Central memory CD4-positive, alpha-beta T cell (primary cell): ENCODE results near the gene GSG1L2.

Source experiments
- DNase-seq: peaks from one replicate; pipeline ENCODE4 v3.0.0; 2022

Gene GSG1L2

GRCh38 chr17:9824797-9825338 lies 3.0 kb upstream of the GSG1L2 start:
- DNase-seq, result no peak

- DNase-seq, result no peak
These were observed 2.2 kb upstream of the GSG1L2 start for GRCh38 chr17:9824094-9824493.

- DNase-seq, result no peak
These were observed 1.4 kb downstream of the GSG1L2 start for GRCh38 chr17:9820448-9820847.

- no peak for DNase-seq
These were observed 3.1 kb downstream of the GSG1L2 start for GRCh38 chr17:9818760-9819159.

- DNase-seq, result no peak
These were observed 4.8 kb downstream of the GSG1L2 start for GRCh38 chr17:9817086-9817485.

GRCh38 chr17:9816472-9816871 lies 5.4 kb downstream of the GSG1L2 start:
- DNase-seq, result no peak

- no peak for DNase-seq
These were observed 7.4 kb downstream of the GSG1L2 start for GRCh38 chr17:9814337-9814945.

GRCh38 chr17:9813166-9813565 lies 8.7 kb downstream of the GSG1L2 start:
- DNase-seq, result no peak

GRCh38 chr17:9811537-9811936 lies 10.3 kb downstream of the GSG1L2 start:
- no peak for DNase-seq

- no peak for DNase-seq
These were observed 10.8 kb downstream of the GSG1L2 start for GRCh38 chr17:9811086-9811485.

- DNase-seq, result no peak
These were observed 11.6 kb downstream of the GSG1L2 start for GRCh38 chr17:9810100-9810949.

- no peak for DNase-seq
These were observed 12.5 kb downstream of the GSG1L2 start for GRCh38 chr17:9809409-9809808.

GRCh38 chr17:9806699-9807098 lies 15.2 kb downstream of the GSG1L2 start:
- DNase-seq, result no peak

GRCh38 chr17:9805769-9806168 lies 16.1 kb downstream of the GSG1L2 start:
- DNase-seq, result no peak

- DNase-seq, result no peak
These were observed 19.2 kb downstream of the GSG1L2 start for GRCh38 chr17:9802697-9803096.

- DNase-seq, result no peak
These were observed 19.6 kb downstream of the GSG1L2 start for GRCh38 chr17:9802294-9802693.

- DNase-seq, result no peak
These were observed 20.4 kb downstream of the GSG1L2 start for GRCh38 chr17:9801505-9801904.

GRCh38 chr17:9798724-9799123 lies 23.2 kb downstream of the GSG1L2 start:
- no peak for DNase-seq

GRCh38 chr17:9798008-9798407 lies 23.9 kb downstream of the GSG1L2 start:
- no peak for DNase-seq

GRCh38 chr17:9792181-9792840 lies 29.6 kb downstream of the GSG1L2 start:
- no peak for DNase-seq

- DNase-seq, result no peak
These were observed 30.7 kb downstream of the GSG1L2 start, which contains the start of gene DHRS7C for GRCh38 chr17:9790889-9791876. Gene DHRS7C (minus strand): TSS chr17:9791592. CDS start chr17:9791284, 308 bp downstream.

- DNase-seq, result no peak
These were observed 31.6 kb downstream of the GSG1L2 start for GRCh38 chr17:9790316-9790715.
